GM18499 (cell line): ENCODE data around the gene VEZF1.
"Not testable (repeated sequence)": the region's sequence is repeated elsewhere in the genome, so short reads cannot be mapped to it uniquely, and the experiment has no call there.

Experiments used
- ATAC-seq: cut with Tn5 transposase; IDR thresholded peaks from one replicate; pipeline ENCODE4 v1.9.1; 2021; ENCODE audit warnings: moderate number of reproducible peaks; ENCODE audit not compliant: insufficient read depth, unreplicated experiment

VEZF1 gene

DNA sequence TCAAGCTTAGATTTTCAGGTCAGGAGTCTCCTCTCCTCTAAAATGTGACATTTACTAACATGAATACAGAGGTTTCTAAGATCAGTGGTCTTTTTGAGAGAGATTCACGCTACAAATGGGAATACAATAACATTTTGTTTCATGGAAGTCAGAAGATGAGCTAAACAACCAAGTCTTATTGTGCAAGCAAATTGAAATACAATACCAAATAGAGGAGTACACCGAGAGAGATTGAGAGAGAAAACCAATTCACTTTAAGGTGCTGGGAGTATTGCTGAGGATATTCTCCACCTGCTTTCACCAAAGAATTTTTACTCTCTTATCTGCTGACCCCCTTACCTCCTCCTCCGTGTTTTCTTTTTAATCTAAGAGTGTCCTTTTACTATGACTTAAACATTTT, 11.5 kb downstream of the VEZF1 start:
- no peak for ATAC-seq

DNA sequence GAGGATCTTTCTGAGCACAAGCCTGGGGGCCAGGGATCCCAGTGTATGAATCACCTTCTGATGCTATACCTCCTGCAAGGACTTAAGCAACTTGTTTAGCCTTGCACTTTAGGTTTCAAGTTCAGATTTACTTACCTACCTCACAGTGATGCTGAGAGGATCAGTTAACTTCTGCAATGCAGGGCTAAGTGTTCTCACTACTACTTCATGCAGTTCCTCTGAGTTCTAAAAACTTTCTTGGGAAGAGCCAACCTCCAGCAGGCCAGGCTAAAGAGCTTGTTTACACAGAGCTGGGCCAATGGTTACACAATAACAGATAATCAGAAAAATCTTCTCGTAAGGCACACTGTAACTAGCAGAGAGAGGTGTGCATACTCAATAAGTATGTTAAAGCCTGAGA, 13.0 kb downstream of the VEZF1 start:
- no peak for ATAC-seq

DNA sequence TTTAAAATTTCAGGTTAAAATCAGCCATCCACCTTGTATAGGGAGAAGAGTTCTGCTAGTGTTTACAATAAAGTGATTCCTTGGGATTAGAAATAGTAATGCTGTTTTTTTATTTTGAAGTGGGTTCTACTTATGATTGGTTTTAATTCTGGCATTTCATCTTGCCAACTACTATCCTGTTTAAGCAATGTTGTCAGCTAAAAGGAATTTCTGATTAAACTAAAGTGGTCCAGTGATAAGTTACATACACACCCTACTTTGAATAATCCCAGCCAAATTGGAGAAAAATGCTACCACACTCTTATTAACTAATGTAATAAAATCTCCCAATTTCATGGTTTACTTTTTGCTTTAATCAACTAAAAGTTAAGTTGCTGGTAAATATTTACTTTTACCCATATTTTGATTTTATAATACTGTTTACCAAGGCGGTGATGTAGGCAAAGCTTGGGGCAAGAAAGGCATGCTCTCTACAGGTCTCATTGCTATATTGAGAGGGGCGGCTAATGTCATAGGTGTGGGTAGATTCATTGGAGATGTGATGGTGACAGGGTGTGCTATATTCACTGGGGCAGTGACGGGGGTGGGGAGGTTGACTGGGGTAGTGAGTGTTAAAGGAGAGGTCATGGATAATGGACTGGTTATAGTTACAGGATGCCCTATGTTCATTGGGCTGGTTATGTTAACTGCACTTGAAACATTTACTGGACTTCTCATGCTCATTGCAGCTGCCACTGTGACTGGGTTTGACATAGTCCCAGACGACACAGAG, 13.8 kb downstream of the VEZF1 start:
- not testable (repeated sequence) for ATAC-seq

DNA sequence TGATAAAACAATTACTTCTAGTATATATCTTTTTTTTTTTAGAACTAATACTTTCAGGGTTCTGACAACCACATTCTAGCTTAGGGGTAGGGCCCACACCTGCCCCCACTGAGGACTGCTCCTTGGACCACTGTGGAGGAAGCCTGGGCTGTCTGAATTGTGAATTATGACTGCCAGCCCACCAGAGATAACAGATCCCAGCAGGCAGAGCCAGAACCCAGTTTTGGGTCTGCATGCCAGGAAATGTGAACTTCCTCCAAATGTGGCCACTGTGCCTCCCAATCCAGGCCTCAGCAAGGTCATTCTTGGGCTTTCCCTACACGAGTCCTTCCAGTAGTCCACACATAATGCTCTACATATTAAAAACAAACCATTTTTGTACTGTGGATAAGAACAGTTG, 15.9 kb downstream of the VEZF1 start:
- no peak for ATAC-seq

DNA sequence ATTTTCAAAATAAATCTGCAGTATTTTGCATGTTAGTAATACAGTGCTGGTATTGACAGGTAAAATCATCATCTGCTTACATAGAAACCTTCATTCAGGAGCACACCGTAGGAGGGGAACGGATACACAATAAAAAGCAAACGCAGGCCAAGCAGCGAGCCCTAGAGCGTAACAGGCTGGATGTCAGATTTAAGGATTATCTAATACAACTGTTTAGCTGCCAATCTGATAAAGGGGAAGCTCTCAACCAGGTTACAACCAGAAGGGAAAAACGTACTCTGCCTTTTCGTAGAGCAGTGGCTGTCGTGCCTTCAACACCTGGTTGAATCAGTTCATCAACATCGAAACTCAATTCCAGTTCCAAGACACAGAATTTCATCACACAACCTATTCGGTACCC, 16.5 kb downstream of the VEZF1 start:
- ATAC-seq = no peak

DNA sequence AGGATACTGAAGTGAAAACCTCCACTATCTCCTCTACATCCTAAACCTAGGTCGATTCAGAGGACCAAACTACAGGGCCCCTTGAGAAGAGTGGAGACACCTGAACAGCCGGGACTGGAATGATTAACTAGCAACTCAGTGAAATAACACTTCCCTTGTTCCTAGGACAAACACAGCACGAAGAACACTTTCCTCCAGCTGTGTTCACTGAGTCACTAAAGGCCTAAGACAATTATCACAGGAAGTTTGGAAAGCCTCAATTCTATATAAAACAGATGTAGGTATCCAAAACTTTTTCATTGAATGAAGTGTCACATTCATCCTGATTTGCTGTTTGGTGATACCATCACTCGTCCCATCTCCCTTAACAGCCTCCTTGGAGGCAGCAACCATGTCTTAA, 17.3 kb downstream of the VEZF1 start:
- ATAC-seq = no peak

DNA sequence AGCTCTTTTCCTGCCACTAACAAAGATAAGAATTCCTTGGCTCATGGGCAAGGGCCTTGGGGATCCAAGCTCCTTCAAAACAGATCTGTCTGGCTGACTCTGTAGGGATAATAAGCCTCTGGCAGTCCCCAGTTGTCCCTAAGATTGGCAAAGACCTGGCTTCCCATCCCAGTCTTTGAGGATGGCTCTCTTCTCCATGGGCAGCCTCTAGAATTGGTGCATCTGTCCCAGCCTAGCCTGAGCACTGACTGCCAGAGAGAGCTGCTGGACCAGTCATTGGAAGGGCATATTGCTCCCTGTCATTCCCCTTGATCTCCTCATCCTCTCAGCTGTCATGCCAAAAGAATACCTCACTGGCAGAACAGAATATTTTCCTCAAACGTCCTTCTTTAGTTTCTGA, 19.6 kb downstream of the VEZF1 start:
- ATAC-seq = no peak

DNA sequence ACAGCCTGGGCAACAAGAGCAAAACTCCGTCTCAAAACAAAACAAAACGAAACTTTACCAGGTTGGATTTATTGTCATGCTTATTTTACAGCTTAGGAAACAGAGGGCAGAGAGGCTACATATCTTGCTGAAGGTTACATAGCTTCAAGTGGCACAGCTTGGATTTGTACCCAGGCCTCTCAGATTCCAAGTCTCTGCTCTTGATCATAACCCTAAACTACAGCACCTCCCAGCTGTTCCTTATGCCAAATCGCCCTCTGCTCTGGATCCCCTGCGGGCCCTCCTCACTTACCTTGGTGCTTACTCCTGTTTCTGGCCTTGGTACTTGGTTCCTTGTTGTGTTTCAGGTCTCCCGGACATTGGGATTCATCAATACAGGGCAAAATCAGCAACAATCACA, 21.2 kb downstream of the VEZF1 start:
- no peak for ATAC-seq

DNA sequence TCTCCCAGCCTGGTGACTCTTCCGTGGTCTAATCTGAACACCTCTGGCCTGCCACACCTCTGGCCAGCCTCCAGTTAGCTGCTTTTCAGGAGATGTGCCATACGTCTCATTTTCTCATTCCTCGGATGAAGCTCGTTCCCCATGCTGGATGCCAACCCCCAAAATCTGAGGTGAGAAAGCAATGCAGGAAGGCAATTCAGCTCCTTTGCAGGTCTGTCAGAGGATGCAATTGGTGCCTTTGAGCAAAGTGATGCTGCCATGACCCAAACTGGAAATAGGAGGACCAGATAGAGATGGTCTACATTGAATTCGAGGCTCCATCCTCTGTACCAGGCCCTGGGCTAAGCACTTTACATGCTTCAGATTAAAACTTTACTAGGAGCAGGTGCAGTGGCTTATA, 21.8 kb downstream of the VEZF1 start:
- no peak for ATAC-seq

DNA sequence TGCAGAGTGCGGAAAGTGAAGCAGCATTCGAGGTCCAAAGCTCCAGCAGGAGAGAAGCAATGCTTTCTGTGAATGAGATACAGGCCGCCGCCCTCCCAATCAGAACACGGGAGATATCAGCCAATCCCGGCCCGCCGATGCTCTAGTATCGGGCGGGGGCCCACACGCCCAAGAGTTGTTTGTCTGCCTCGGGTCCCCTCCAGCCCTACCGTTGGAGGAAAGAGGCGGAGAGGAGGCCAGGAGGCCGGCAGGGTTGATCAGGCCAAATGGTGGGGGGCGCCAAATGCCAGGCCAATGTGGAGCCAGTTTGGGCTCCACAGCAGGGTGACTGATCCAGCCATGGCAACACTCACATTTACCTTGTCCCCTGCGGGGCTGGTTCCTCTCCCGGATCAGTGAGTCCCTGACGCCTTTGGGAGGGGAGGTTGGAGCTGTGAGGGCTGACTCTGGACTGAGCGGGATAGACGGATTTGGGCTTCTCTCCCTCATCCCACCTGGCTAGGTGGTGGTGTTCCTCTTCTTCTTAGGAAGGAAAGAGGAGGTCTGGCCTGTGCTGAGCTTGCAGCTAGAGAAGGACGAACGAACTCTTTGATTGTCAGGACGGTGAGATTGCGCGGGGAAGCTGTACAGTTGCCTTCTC, 22.4 kb downstream of the VEZF1 start:
- ATAC-seq = no peak

DNA sequence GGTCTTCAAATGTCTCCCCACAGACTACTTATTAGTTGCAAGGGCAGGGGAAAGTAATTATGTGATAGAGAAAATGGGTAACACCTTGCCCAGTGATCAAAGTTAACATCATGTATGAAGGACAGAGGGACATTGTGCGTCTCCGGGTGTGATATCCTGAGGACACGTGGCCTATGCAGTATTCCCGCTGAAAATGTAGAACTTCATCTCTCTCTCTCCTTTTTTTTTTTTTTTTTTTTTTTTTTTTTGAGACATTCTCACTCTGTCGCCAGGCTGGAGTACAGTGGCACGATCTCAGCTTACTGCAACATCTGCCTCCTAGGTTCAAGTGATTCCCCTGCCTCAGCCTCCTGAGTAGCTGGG, 24.9 kb downstream of the VEZF1 start:
- no peak for ATAC-seq

DNA sequence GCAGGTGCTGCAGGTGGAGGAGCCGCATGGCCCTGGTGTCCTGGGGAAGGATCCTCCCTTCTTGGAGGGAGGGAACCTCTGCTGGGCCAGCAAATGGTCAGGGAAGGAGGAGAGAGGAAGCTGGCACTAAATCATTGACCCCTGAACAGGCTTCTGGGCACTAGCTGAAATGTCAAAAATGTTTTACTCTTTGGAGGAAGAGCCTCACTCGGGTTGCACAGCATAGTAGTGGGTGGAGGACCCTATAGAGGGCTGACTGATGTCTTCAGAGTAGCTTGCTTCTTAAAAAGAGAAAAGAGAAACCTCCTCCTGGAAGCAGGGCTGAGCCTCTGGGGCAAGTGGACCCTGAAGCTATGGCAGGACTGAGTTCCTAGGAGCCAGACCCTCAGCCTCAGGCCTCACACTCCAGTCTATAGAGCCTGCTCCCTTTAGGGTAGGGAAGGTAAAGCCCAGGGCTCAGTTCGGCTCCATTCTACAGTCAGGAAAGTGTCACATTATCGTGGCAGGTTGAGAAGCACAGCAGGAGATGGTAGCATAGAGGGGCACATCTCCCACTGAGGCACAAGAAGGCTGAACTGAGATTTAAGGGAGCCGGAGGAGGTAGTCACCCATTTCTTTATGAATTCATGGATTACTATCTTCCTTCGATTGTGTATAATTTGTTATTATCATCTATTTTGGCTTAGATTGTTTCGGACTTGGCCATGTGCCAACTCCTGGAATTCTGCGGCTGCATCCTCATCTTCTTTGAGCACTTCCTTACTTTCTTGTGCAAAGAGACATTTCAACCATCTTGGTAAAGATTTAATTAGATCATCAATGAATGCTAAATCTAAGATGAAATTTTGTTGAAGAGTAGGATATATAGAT, 25.5 kb downstream of the VEZF1 start:
- no peak for ATAC-seq

DNA sequence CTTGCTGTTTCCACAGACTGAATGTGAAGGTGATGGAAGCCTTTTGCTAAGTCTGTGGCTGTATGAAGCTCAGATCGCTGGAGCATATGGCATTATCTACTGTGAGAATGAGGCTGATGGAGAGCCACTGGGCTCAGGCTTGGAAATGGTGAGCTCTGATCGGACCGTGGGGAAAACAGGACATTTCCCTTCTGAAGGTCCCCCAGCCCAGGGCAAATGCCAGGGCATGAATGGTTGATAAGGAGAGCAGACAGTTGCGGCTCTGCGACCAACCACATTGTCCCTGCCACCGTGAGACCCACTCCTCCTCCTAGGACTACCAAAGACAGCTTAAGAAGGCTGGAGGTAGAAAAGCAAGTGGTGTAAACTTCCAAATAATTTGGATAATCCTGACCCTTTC, 28.1 kb downstream of the VEZF1 start:
- ATAC-seq = no peak

DNA sequence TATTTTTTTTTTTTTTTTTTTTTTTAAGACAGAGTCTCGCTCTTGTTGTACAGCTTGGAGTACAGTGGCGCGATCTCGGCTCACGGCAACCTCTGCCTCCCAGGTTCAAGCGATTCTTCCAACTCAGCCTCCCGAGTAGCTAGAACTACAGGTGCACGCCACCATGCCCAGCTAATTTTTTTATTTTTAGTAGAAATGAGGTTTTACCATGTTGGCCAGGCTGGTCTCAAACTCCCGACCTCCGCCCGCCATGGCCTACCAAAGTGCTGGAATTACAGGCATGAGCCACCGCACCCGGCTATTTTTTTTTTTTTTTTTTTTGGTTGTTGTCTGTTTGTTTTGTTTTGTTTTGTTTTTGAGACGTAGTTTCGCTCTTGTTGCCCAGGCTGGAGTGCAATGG, 29.7 kb downstream of the VEZF1 start:
- not testable (repeated sequence) for ATAC-seq

DNA sequence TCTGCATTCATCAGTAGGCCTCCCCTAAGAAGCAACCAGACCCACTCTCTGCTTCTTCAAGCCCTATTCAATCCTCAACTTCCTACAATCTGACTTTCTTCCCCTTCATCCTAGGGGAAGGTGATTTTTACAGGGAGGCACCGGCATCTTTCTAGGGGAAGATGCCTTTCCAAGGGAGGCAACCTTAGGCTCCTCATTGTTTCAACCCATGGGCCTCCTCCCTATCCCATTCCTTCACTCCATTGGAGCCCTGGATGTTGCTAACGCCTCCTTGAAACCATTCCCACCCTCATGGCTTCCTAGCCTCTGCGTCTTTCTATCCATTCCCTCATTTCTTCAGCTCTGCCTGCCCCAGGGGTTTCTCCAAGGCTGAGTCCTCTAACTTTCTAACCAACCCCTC, 30.2 kb downstream of the VEZF1 start:
- no peak for ATAC-seq

DNA sequence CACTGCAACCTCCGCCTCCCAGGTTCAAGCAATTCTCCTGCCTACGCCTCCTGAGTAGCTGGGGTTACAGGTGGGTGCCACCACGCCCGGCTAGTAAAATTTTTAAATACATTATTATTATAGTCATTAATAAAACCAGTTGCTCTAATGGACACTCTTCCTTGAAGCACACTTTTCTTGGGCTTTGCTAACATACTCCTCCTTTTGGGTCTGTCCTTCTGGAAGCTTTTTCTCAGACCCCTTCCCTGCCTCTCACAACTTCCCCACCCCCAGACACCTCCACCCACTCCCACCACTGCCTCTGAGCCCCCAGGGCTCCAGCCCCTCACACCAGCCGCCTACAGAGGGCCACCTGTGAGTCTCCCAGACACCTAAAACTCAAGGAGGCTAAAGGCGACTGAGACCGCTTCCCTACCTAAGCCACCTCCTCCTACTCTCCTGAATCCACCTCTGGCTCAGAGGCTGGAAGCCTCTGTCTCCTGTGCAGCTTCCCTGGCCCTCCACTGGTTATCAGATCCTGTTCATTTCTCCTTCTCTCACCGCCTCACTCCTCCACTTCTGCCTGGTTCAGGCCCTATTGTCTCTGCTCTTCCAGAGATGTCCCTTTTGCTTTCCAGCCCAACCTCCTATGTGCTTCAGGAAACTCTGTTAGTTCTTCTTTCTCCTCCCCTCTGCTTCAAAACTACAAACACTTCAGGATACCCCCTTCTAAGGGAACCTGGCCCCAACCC, 30.8 kb downstream of the VEZF1 start:
- no peak for ATAC-seq

DNA sequence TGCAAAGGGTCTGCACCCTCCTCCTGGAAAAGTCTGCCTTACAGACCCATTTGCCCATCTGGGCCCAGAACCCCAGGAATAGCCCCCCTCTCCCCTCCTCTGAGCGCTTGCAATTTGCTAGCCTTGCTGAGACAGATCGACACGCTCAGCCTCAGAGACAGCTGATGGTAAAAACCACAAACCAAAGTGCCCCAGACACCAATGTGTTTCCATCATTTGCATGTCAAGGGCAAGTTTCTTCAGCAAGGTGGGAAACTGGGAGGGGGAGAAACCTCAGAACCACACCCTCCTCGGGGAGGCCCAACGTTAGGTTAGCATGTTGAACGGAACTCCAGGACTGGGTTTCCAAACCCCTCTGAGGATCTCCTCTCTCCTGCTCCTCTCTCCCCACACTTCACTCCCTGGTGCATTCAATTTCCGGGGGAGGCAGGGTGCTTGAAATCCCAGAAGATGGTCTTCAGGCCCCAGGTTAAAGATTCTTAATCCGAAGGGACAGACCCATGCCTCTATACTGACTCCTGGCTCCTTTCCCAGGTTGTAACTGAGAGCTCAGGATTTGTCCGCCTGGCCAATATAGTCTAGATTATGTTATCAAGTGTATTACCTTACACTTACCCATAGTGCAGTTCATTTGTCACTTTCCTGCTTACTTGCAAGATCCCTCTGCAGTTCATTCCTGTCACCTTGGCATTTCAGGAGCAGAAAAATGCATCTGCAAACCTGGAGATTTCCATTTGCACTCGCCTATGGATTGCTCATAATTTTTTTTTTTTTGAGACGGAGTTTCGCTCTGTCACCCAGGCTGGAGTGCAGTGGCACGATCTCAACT, 31.5 kb downstream of the VEZF1 start:
- peak; percentile 62 for ATAC-seq

DNA sequence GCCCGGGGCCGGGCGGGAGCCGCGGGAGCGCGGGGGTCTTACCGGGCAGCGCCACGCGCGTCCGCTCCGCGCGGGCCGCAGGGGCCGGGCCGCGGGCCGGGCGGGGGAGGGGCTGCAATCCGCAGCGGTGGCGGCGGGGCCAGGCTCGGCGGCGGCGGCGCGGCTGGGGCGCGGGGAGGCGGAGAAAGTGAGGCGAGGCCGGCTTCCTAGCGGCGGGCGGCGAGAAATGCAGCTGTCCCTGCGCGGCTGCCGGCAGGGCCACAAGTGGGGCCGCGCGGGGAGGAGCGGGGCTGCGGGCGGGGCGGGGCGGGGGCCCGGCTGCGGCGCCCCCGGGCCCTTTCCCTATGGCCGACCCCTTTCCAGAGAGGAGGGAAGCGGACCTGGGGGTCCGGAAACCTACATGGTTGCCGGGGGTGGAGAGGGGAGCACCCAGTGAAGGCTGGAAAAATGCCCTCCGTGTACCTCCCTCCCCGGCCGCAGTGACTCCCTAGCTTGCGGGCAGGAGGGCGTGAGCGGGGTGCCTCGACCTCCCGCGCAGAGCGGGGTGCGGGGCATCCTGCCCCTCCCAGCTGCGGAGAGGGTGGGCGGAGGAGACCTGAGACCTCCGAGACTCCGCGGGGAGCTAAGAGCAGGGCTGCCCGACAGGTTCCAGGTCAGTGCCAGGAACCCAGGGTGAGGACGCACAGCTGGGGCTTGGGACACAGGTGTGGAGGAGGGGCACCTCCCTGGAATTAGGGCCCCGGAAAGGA, 32.7 kb downstream of the VEZF1 start, which contains the start of gene CUEDC1:
Gene CUEDC1, minus strand, starts transcription at position 230 of the 749 bp plus-strand sequence. CDS start 69,848 bp downstream, outside the sequence.
- no peak for ATAC-seq
